CD4-positive, alpha-beta T cell (primary cell): Measurements from ENCODE around the gene ATP1A4. TPM values are rescaled to one million over a fixed set of nuclear protein-coding genes. Genes with fewer than 3 reads are reported as not detected.

Experiments
- ATAC-seq: fragments of 200-7000 bp; cut with Tn5 transposase; one replicate; pipeline ENCODE4 v1.10.0; 2022; ENCODE audit warnings: mild to moderate bottlenecking; ENCODE audit not compliant: poor library complexity
- CTCF ChIA-PET: fragments of 350-600 bp; sonication (Branson Sonifier 250); formaldehyde crosslinking; loops from one replicate; lab custom pipeline; 2021; ENCODE audit warnings: antibody characterized with exemption, inconsistent platforms; lab: Charles Lee
- POLR2A ChIA-PET: fragments of 350-600 bp; sonication (Branson Sonifier 250); formaldehyde crosslinking; loops from one replicate; lab custom pipeline; 2021; ENCODE audit warnings: antibody characterized with exemption, inconsistent platforms; lab: Charles Lee
- DNase-seq, 14 experiments: peaks; one replicate each; pipeline ENCODE4 v3.0.0-alpha.2; 2013 to 2020; ENCODE audit warnings: mixed read lengths in 2 of 14
- H3K27ac ChIP-seq, 2 donors: one replicate each; pipeline versions ENCODE4 v1.5.1 to v1.7.0; 2013; ENCODE audit warnings: low read length in 2 of 2, low read depth in 1 of 2, mild to moderate bottlenecking in 1 of 2
- H3K27me3 ChIP-seq, 2 experiments: 1 replicate in 1 of 2; 2 replicates in 1 of 2; pipeline versions ENCODE4 v1.6.1 to v1.7.0; 2013; ENCODE audit warnings: low read length in 2 of 2, control low read depth in 1 of 2, mild to moderate bottlenecking in 1 of 2, moderate library complexity in 1 of 2; ENCODE audit not compliant: insufficient read depth in 2 of 2, control insufficient read depth in 1 of 2
- H3K36me3 ChIP-seq: one replicate; pipeline ENCODE4 v1.6.1; 2013; ENCODE audit warnings: low read length, control low read depth; ENCODE audit not compliant: insufficient read depth
- H3K4me1 ChIP-seq: one replicate; pipeline ENCODE4 v1.6.1; 2013; ENCODE audit warnings: low read length, control low read depth; ENCODE audit not compliant: insufficient read depth
- H3K4me3 ChIP-seq: one replicate; pipeline ENCODE4 v1.5.1; 2013; ENCODE audit warnings: mild to moderate bottlenecking, low read length, moderate library complexity
- H3K9me3 ChIP-seq, 2 experiments: 1 replicate in 1 of 2; 2 replicates in 1 of 2; pipeline versions ENCODE4 v1.6.1 to v1.7.0; 2013; ENCODE audit warnings: low read length in 2 of 2, mild to moderate bottlenecking in 2 of 2, control low read depth in 1 of 2, moderate library complexity in 1 of 2; ENCODE audit not compliant: control insufficient read depth in 1 of 2, insufficient read depth in 1 of 2
- H3K27ac Mint-ChIP-seq: one replicate; pipeline ENCODE4 v1.8.0; 2020; ENCODE audit warnings: mixed read lengths
- H3K27me3 Mint-ChIP-seq: one replicate; pipeline ENCODE4 v1.8.0; 2021; ENCODE audit warnings: mixed read lengths
- H3K36me3 Mint-ChIP-seq: one replicate; pipeline ENCODE4 v1.8.0; 2021; ENCODE audit warnings: low read depth, mixed read lengths
- H3K4me1 Mint-ChIP-seq: one replicate; pipeline ENCODE4 v1.8.0; 2021; ENCODE audit warnings: low read depth, mixed read lengths
- H3K4me3 Mint-ChIP-seq: one replicate; pipeline ENCODE4 v1.8.0; 2020; ENCODE audit warnings: mild to moderate bottlenecking, mixed read lengths
- H3K9me3 Mint-ChIP-seq: one replicate; pipeline ENCODE4 v1.8.0; 2020; ENCODE audit warnings: mixed read lengths
- intact Hi-C, 2 experiments: fragments of 100-400 bp; cut with DNase I in 1 of 2; cut with micrococcal nuclease in 1 of 2; formaldehyde crosslinking; loops; one replicate each; pipeline versions ENCODE4 v1.15.1 to v1.9.0; 2023 to 2025; cut with DNase I, micrococcal nuclease
- total RNA-seq, 174 experiments: library from RNA in 2 of 174; stranded (reverse) in 2 of 174; gene quantifications; one replicate each; pipeline ENCODE4 v1.2.3 and lab custom pipeline; 2021 to 2026
- TF ChIP-seq, protein P1 (sequence below): fragments of 200-600 bp; IDR thresholded peaks from one replicate; pipeline ENCODE4 v1.8.0; 2022; ENCODE audit warnings: antibody characterized with exemption, mild to moderate bottlenecking

ATP1A4 gene
- total RNA-seq, 2 experiments from 2014 or later, result 0.22 TPM; not detected in 1

DNA sequence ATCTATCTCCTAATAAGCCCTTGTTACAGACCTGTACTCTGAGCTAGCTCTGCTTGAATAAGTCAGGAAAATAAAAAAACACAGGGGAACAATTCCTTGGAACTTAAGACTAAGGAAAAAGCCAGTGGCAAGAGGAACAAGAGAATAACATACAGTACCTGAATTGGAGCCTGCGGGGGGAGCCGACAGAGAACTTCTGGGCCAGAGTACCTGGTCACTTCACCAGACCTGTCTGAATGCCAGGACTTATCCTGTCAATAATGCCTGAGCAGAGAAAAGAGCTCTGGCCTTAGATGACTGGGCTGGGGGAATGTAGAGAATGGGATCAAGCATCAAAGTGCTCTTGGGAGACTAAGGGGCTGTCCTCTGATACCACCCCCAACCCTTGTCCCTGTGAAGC lies 68.9 kb downstream of the ATP1A4 start:
- ChIA-PET CTCF (interaction anchor here (1.9 to 2.3 kb wide), 2 partner anchors 27 to 32 kb away, joined by 7 read pairs; no protein-coding TSS in a partner anchor), POLR2A (interaction anchor here (0.9 kb wide), 1 partner anchor 10 kb away, joined by 3 read pairs; no protein-coding TSS in a partner anchor)
- no peak overlapping the region for H3K27ac ChIP-seq
- H3K36me3 ChIP-seq, result peaks cover 99% of the 10 kb centered on the region
- no peaks in the 10 kb centered on the region for H3K9me3 ChIP-seq
- intact Hi-C loops, result no loop called here
- ATAC-seq (no peak), DNase-seq (no peak)
- peaks cover 42% of the 10 kb centered on the region for H3K36me3 Mint-ChIP-seq
- no peaks in the 10 kb centered on the region for H3K9me3 Mint-ChIP-seq
- TF ChIP-seq, protein P1, sequence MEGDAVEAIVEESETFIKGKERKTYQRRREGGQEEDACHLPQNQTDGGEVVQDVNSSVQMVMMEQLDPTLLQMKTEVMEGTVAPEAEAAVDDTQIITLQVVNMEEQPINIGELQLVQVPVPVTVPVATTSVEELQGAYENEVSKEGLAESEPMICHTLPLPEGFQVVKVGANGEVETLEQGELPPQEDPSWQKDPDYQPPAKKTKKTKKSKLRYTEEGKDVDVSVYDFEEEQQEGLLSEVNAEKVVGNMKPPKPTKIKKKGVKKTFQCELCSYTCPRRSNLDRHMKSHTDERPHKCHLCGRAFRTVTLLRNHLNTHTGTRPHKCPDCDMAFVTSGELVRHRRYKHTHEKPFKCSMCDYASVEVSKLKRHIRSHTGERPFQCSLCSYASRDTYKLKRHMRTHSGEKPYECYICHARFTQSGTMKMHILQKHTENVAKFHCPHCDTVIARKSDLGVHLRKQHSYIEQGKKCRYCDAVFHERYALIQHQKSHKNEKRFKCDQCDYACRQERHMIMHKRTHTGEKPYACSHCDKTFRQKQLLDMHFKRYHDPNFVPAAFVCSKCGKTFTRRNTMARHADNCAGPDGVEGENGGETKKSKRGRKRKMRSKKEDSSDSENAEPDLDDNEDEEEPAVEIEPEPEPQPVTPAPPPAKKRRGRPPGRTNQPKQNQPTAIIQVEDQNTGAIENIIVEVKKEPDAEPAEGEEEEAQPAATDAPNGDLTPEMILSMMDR, result no peak
- no peak overlapping the region for H3K4me3 Mint-ChIP-seq
- H3K4me3 ChIP-seq, result no peak overlapping the region
- no peaks in the 10 kb centered on the region for H3K27me3 ChIP-seq
- no peak overlapping the region for H3K27ac Mint-ChIP-seq
- no peaks in the 10 kb centered on the region for H3K4me1 ChIP-seq
- H3K4me1 Mint-ChIP-seq, result no peaks in the 10 kb centered on the region
- no peaks in the 10 kb centered on the region for H3K27me3 Mint-ChIP-seq

DNA sequence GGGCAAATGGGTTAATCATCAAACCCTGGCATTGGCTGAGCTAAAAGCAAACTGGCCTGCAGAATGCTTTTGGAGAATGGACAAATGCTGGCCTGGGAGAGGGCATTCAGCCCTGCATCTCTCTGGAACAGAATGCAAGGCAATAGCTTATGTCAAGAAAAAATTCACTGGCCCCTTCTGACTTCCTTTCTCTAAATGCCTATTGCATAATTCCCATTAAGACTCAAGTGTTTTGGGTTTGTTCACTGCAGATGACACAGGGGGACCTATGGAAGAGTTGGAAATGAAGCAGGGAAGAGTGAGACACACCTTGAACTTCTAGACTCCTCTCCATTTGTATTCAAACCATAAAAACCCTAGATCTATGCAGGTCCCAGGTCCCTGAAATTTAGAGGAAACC lies 69.7 kb downstream of the ATP1A4 start:
- Mint-ChIP-seq H3K27me3 (no peaks in the 10 kb centered on the region), H3K9me3 (no peaks in the 10 kb centered on the region), H3K36me3 (peaks cover 34% of the 10 kb centered on the region), H3K27ac (no peak overlapping the region), H3K4me3 (no peak overlapping the region), H3K4me1 (no peaks in the 10 kb centered on the region)
- H3K9me3 ChIP-seq, result no peaks in the 10 kb centered on the region
- CTCF ChIA-PET, result interaction anchor here (1.4 to 1.9 kb wide), 1 partner anchor 31 kb away, joined by 5 to 7 read pairs; no protein-coding TSS in a partner anchor
- POLR2A ChIA-PET, result no interaction called here
- ATAC-seq, result no peak
- TF ChIP-seq, protein P1, result no peak
- peaks cover 100% of the 10 kb centered on the region for H3K36me3 ChIP-seq
- intact Hi-C loops, result no loop called here
- DNase-seq, result no peak
- no peak overlapping the region for H3K27ac ChIP-seq
- no peaks in the 10 kb centered on the region for H3K4me1 ChIP-seq
- no peaks in the 10 kb centered on the region for H3K27me3 ChIP-seq
- no peak overlapping the region for H3K4me3 ChIP-seq

DNA sequence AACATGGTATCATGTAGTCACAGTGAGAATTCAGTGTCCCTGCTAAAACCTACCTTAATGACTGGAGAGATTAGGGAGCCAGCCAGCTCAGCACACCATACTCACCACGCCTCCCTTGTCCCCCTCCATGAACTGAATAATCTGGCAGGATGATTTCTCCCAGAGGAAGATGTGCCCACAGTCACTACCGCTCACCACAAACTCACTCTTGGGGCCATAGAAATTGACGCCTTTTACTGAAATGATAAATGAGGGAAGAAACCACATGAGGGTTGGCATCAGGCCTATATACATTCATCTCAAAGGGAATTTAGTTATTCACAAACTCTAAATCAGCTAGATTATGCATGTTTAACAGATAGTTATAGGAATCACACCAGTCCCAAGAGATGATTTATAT lies 71.1 kb downstream of the ATP1A4 start:
- H3K27me3 ChIP-seq, result no peaks in the 10 kb centered on the region
- H3K4me3 ChIP-seq, result no peak overlapping the region
- H3K27ac Mint-ChIP-seq, result no peak overlapping the region
- H3K9me3 ChIP-seq, result no peaks in the 10 kb centered on the region
- H3K9me3 Mint-ChIP-seq, result no peaks in the 10 kb centered on the region
- H3K27ac ChIP-seq, result no peak overlapping the region
- H3K36me3 ChIP-seq, result peaks cover 99% of the 10 kb centered on the region
- DNase-seq (no peak), ATAC-seq (no peak)
- H3K36me3 Mint-ChIP-seq, result peaks cover 20% of the 10 kb centered on the region
- ChIA-PET CTCF (interaction anchor here (1.0 to 1.4 kb wide), 2 partner anchors 29 to 66 kb away, joined by 3 to 5 read pairs; no protein-coding TSS in a partner anchor), POLR2A (no interaction called here)
- no peak overlapping the region for H3K4me3 Mint-ChIP-seq
- TF ChIP-seq, protein P1, result no peak
- intact Hi-C loops, result no loop called here
- no peaks in the 10 kb centered on the region for H3K4me1 ChIP-seq
- H3K4me1 Mint-ChIP-seq, result no peaks in the 10 kb centered on the region
- no peaks in the 10 kb centered on the region for H3K27me3 Mint-ChIP-seq
